Adrenal gland (tissue), 5 donors: ENCODE data around the gene SH3PXD2B.

Experiments used
- POLR2A ChIP-seq, 2 donors: fragments of 450-650 bp; IDR thresholded peaks; one replicate each; pipeline ENCODE4 v1.6.1; 2017; ENCODE audit warnings: antibody characterized with exemption in 2 of 2, mild to moderate bottlenecking in 2 of 2, moderate library complexity in 1 of 2
- TF ChIP-seq, protein P1 (sequence below), 6 experiments: fragments of 450-650 bp in 4 of 6; fragments of 200-600 bp in 2 of 6; sonication (generic) in 1 of 6; IDR thresholded peaks; 1 replicate in 5 of 6; 2 replicates in 1 of 6; pipeline versions ENCODE4 v1.5.1 to v1.8.0; 2016 to 2021; ENCODE audit warnings: antibody characterized with exemption in 6 of 6, mild to moderate bottlenecking in 2 of 6, moderate library complexity in 1 of 6
- donor health status: DM: no; HTN: no; CAD: no.

DNA sequence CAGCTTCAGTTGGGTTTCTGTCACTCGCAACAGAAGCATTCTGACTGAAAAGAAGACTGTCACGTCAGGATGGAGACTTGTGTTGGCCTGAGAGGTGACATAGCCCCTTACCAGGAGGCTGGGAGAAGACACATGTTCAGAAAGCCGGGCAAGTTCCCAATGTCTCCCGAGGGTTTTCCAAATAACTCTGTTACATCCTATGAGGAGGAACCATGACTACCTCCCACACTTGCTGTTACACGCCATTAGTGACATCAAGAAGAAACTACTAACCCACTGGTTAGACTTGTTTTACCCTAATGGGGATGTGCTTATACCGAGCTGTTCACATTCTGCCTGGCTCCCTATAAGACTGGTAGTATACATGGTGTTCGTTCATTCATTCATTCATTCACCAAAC lies 33.3 kb downstream of the SH3PXD2B start:
- no peak for TF ChIP-seq POLR2A (IDR thresholded peaks at IDR 0.05)
- TF ChIP-seq, protein P1, sequence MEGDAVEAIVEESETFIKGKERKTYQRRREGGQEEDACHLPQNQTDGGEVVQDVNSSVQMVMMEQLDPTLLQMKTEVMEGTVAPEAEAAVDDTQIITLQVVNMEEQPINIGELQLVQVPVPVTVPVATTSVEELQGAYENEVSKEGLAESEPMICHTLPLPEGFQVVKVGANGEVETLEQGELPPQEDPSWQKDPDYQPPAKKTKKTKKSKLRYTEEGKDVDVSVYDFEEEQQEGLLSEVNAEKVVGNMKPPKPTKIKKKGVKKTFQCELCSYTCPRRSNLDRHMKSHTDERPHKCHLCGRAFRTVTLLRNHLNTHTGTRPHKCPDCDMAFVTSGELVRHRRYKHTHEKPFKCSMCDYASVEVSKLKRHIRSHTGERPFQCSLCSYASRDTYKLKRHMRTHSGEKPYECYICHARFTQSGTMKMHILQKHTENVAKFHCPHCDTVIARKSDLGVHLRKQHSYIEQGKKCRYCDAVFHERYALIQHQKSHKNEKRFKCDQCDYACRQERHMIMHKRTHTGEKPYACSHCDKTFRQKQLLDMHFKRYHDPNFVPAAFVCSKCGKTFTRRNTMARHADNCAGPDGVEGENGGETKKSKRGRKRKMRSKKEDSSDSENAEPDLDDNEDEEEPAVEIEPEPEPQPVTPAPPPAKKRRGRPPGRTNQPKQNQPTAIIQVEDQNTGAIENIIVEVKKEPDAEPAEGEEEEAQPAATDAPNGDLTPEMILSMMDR (IDR thresholded peaks at IDR 0.05) = no peak
